NCI-H69 (cell line): ENCODE measurements around the gene SNX32.
"Not testable (repeated sequence)": the region's sequence is repeated elsewhere in the genome, so short reads cannot be mapped to it uniquely, and the experiment has no call there.

Experiments
- DNase-seq: peaks from one replicate; lab custom pipeline; 2025; lab: John Stamatoyannopoulos, UW

Gene SNX32

DNA sequence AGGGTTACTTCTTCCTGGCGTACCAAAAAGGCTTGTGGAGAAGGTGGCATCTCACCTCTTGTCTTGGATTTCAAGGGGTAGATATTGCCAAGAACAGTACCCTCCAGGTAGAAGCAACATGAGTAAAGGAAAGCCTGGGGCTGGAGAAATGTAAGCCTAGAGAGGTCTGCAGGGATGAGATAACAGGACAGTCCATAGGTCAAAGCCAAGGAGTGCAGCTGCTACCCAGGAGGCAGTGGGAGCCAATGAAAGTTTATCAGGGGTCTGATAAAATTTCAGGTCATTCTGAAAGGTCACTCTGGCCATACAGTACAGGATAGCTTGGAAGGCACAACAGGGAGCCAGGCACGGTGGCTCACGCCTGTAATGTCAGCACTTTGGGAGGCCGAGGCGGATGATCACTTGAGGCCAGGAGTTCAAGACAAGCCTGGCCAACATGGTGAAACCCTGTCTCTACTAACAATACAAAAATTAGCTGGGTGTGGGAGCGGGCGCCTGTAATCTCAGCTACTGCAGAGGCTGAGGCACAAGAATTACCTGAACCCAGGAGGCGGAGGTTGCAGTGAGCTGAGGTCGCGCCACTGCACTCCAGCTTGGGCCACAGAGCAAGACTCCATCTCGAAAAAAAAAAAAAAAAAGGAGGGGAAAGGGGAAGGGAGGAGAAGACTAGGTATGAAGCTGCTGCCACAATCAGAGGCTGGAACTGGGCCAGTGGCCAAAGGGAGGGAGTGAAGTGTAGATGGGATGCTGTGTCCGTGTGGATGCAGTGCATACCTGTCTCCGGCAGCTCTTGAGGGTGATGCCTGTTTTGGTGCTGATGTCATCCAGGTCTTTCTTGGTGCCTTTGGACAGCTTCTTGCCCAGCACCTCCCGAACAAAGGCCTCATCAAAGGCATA, 53.3 kb downstream of the SNX32 start:
- DNase-seq = no peak

DNA sequence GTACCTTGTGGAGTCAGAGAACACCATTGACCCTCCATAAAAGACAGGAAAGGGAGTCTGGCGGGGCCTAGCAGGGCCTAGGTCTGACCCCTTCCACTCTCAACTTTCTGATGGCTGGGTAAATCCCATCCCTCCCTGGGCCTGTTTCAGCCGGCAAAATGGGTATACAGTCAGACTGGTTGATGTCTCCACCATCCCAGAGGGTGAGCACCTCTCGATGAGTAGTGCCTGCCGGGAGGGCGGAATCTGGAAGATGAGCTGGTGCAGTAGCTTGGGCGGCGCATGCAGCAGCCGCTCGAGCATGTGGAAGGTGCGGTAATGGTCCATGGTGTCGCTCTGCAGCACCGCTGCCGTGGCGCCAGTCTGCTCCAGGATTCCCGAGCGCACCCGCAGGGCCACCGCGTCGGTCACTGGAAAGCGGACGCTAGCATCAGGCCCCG, 54.0 kb downstream of the SNX32 start:
- no peak for DNase-seq

DNA sequence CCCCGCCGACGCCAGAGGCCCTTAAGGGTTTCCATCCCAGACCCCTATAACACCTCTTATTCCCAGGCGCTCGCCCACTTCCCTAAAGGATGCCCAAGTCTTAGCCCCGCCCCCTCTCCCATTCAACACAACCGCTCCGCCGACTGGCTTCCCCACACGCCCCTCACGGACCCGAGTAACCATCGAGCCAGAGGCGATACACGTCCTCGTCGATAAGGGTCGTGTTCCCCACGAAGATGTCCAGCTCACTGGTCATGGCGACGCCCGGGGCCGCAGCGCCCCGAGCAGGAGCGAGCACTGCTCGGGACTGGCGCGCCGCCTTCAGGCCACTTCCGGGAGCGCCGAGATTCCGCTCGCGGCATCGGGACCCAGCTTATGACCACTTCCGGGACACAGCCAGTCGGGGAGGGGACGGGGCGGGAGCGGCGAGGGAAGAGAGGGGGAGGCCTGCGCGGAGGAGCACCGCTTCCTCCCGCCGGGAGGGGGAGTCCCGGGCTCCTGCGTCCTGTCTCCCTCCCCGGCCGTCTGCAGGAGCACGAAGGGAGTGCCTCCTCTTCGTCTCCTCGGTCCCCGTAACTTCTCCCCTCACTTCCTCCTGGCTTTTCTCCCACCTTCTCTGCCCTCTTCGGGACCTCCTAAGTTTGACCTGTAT, 54.5 kb downstream of the SNX32 start, which contains the start of gene FIBP:
Gene FIBP, minus strand, starts transcription at position 309 of the 652 bp plus-strand sequence. Its CDS starts 53 bp downstream, at position 256.
- DNase-seq = peak; percentile 98

DNA sequence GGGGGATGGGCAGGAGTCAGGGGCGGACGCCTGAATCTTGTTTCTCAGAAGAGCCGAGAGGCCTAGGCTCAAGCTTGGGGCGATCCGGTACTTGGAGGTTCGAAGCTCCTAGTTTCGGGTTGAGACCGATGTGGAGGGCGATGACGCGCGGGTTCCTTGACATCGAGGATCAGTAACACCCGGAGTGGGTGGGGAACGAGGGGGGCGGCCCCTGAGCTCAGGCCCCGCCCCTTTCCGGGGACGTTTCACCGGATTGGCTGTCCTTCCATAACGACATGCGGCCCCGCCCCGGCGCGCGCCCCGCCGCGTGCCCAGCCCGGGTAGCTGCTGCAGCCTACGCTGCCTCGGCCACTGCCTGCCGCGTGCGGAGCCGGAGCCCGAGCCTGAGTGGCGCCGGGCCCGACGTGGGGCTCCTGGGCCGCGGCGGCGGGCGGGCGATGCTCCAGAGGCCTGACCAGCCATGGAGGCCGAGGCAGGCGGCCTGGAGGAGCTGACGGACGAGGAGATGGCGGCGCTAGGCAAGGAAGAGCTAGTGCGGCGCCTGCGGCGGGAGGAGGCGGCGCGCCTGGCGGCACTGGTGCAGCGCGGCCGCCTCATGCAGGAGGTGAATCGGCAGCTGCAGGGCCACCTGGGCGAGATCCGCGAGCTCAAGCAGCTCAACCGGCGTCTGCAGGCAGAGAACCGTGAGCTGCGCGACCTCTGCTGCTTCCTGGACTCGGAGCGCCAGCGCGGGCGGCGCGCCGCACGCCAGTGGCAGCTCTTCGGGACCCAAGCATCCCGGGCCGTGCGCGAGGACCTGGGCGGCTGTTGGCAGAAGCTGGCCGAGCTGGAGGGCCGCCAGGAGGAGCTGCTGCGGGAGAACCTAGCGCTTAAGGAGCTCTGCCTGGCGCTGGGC, 56.8 kb downstream of the SNX32 start, which contains the start of gene CCDC85B:
Gene CCDC85B, plus strand, starts transcription at position 350 of the 895 bp plus-strand sequence. Its CDS starts 111 bp downstream, at position 461.
- DNase-seq = peak; percentile 98

DNA sequence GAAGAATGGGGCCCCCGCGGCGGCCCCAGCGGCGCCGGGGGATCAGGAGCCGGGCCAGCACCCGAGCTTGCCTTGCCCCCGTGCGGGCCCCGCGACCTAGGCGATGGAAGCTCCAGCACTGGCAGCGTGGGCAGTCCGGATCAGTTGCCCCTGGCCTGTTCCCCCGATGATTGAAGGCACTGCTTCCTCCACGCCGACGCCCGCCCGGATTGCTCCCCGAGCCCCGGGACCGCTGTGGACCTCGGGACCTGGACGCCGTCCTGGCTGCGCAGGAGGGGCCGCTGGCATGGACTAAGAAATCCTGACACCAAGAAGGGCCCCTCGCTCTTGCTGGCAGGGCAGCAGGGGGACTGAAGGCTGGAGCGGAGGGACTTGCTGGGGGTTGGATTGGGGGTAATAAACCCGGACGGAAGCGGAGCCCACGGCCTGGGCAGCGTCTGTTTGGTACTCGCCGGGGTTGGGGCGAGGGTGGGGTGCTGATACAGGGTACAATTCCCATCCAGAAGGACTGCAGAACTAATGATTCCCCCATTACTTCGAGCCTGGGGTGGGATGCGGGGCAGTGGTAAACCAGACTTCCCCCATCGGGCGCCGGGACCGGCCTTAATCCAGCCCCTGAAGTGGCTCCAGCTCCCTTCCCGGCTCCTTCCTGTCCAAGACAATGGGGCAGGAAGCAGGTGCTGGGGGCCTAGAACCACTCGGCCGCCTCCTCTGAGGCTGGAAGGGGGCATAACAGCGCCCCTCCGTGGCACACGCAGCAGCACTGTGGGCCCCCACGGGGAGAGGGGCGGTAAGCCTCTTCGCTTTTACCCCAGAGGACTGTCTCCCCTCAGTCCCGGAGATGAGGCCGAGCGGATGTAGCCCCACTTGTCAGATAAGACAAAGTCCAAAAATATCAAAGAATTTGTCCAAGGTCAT, 57.7 kb downstream of the SNX32 start:
- peak; percentile 72 for DNase-seq

DNA sequence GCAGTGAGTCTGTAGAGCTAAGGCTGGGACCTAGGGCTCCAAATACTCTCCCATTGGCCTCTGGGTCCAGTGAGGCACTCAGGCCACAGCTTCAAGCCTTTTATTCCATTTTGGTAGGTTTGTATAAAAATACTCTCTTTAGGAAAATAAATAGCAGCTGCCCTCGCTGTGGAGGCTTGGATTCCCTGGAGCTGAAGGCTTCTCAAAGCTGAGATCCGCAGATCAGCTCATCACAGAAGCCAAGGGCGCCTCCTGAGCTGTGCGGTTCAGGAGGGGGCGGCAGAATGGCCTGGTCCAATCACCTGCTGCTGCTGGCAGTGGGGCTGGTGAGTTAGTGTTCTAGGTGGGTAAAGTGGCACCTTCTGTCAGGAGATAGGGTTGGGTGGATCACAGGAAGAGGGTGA, 58.4 kb downstream of the SNX32 start:
- not testable (repeated sequence) for DNase-seq

DNA sequence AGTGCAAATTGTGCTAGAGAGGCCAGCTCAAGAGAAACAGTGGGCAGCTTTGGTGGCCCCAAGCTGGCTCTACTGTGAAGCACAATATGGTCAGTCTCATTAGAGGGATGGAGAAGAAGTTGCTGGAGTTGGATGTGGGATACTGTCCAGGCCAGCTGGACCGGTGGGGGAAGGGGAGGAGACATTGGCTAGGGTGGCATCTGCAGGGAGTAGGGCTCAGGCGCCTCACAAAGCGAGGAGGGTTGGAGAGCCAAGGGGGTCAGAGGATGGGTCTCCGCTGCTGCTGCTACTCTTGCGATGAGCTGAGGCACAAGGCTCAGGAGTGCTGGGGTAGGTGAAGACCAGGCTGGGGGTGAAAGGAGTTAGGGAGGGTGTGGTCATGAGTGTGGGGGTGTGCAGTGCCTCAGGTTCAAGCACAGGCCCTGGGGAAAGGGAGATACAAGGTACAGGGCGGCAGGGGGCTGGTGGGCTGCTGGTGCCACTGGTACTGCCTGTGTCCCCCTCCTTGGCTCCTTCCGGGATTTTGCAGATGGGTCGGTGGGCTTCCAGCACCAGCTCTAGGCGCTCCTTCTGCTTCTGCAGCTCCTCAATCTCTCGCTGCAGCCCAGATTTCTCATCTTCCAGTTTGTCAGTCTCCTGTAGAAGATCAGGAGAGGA, 59.0 kb downstream of the SNX32 start:
- DNase-seq = no peak

DNA sequence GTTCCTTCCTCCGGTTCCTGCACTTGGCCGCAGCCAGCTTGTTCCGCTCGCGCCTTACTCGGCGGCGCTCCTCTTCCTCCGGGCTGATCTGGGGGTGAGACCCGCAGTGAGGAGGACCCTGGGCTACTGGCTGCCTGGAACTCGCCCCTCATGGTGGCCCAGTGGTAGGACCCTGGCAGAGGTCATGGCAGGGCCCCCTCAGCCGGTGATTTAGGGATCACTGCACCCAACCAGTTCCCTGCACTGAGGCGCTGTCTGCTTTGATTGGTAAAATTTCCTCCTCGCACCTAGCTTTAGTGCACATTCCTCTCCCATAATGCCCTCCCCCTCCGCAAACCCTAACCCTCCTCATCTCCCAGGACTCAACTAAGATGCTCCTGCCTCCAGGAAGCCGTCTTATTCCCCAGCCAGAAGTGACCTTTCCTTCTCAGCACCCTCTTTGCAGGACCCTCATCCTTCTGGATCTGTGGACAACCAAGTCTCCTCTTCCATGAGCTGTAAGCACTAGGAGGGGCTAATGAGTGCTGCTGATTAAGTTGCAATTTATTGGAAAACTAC, 60.4 kb downstream of the SNX32 start:
- no peak for DNase-seq

DNA sequence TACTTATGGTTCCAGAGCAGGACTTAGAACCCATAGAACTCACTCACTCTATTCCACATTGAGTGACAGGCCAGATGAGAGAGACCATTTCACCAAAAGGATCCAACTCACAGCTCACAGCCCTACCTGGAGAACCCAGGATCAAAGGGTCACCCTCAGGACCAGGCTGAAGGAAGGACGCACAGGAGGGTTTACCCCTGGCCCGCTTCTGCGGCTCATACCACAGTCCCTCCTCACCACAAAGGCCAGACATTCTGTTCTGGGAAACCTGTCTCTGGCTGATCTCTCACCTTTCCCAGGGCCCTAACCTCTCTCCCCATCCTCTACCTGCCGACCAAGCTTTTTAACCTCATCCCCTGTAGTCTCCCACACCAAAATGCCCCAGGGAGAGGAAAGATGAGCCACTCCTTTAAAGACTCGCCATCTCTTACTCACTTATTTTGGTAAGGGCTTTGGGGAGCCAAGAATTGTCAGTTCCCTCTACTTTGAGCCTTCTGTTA, 61.8 kb downstream of the SNX32 start:
- DNase-seq = no peak

DNA sequence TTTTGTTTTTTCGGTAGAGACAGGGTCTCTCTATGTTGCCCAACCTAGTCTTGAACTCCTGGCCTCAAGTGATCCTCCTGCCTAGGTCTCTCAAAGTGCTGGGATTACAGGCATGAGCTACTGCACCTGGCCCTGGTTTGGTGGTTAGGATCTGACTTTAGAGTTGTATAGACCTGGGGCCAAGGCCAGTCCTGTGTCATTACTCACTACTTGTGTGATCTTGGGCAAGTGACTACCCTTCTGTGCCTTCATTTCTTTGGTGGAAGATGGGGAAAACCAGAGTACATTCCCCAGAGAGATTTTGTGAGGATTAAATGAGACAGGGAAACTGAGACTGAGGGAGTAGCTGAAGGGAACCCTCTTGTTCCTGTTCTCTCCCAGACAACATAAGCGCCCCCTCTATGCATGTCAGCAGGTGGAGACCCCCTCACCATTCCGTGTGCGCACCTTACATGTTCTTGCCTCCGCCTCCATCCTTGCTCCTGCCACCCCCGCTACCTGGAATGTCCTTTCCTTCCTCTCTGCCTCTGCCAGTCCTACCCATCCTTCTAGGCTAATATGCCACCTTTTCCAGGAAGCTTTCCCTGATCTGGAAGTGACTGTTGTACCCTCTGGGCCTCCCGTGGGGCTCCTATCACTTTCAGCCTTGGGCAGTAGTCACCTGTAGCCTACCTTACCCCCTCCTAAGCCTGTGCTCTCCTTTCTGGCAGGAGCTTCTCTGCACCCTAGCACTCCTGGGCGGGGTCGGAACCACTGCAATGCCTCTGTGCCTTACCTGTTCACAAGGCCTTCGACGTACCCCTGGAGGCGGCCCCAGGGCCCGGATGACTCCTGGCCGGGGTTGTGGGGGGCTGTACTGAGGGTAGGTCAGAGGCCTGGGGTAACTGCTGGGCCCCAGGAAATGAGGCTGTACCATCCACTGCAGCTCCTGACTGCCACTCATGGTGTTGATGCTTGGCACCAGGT, 62.6 kb downstream of the SNX32 start:
- DNase-seq = no peak

DNA sequence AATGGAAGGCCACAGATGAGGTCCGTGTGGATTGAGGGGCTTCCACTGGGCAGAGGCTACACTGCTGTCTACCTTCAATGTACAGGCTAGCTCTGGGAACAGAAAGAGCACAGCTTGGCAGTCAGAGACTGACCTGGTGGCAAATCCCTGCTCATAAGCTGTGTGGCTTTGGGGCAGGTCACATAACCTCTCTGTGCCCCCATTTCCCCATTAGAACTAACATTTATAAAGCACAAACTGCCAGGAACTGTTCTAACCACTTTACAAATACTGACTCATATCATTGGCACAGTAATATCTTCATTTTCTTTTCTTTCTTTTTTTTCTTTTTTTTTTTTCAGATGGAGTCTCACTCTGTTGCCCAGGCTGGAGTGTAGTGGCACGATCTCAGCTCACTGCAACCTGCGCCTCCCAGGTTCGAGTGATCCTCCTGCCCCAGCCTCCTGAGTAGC, 63.3 kb downstream of the SNX32 start:
- no peak for DNase-seq

DNA sequence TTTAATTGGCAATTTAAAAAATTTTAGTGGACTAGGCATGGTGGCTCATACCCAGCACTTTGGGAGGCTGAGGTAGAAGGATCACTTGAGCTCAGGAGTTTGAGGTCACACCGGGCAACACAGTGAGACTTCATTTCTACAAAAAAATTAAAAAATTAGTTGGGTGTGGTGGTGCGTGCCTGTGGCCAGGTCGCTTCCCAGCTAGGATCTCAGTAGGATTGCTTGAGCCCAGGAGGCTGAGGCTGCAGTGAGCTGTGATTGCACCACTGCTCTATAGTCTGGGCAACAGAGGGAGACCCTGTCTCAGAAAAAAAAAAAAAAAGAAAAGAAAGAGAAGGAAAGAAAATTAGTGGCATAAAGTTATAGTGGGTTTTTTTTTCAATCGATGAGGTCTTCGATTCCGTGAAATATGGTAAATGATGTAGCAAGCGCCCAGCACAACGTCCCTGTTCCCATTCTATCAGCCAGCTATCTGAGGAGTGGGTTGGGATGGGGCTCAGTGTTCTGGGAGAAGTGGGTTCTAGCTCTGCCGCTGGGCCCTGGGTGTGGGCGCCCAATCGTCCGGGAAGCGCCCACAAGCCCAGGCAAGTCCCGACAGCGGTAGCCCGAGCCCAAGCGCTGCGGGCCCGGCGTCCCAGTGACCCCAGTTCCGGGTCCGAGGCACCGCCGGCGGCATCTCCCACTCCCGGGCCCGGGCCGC, 65.0 kb downstream of the SNX32 start:
- no peak for DNase-seq

DNA sequence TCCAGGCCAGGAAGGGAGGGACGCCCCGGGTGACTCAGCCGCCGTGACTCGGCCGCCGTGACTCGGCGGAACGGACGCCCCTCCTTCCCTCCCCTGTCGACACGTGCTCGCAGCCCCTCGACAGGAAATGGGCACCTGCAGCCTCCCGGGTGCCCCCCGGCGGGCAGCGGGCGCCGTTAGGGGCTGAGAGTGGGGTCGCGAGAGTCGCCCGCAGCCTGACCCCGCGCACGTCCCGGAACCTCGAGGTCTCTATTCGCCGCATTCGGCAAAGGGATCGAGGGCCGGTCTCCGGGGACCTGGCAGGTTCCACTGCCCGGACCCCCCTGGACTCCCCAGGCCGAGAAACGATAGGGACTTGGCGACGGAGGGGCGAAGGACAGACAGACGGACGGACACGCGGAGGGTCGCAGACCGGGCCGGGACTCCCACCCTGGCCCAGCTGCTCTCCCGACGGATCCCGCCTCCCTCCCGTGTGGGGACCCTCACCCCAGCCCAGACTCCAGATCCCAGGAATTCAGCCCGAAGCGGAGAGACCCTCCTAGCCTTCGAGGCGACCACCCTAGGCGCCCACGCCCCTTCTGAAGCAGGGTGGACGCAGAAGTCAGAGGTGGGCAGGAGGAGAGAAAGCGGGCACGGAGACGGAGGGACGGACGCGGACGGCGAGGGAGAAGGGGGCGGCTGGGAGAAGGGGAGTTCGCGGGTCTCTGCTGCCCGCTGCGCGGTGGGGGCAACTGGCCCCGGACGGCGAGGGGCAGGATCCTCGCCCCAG, 65.8 kb downstream of the SNX32 start:
- DNase-seq = peak; percentile 47

DNA sequence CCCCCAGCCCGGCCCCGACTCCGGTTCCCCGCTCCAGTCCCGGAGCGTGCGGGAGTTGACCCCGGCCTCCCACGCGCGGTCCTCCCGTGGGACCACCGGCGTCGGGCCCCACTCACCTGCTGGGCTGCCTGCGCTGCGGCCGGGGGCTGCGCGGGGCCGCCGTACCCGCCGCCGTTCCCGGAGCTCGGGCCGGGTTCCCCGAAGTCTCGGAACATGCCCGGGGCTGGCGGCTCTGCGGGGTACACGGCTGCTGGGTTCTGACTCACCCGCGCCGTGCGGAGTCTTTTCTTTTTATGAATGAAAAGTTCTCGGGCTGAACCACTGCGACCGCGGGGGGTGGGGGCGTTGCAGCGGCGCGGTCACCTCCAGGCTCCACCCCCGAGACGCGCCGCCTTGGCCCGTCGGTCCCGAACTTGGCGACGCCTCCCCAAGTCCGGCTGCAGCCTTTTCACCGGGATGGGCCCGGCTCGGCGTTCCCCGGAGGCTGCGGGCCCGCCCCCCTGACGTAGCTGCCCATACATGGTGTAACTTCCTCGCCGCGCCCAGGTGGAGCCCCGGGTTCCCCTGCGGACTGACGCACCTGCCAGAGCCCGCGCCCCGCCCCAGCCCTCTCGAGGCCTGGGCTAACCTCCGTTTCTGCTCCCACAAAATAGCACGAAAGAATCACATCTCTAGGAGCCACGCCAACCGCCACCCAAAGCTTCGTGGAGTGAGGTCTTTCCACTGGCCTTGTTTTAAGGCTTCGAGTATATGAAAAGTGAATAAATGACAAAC, 66.5 kb downstream of the SNX32 start, which contains the start of gene FOSL1:
Gene FOSL1, minus strand, starts transcription at position 264 of the 774 bp plus-strand sequence. Its CDS starts 49 bp downstream, at position 215.
- peak; percentile 89 for DNase-seq

DNA sequence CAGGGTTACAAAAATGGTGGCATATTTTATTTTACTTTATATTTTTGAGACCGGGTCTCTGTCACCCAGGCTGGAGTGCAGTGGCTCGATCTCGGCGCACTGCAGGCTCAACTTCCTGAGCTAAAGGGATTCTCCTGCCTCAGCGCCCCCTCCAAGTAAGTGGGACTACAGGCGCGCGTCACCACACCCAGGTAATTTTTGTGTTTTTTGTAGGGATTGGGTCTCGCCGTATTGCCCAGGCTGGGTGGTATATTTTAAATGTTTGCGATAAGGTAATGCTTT, 67.1 kb downstream of the SNX32 start:
- DNase-seq = no peak

DNA sequence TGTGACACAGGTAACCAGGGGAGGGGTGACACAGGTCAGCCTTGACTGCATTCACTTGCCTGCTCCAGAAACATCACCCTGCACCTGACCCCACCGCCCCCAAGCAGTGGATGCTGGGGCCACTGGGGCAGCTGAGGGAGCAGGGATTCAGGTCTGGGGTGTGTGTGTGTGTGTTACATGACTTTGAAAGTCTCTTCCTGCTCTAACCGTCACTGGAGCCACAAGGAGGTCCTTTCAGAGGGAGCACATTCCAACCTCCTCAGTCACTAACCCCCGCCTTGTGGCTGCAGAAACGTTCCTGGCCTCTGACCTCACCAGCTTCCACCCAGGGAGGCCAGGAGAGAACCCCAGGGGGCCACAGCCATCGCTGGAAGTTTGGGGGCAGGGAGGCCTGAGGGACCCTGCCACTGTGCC, 69.3 kb downstream of the SNX32 start:
- DNase-seq = no peak
